Erythroblast (primary cell): ENCODE results near the gene SZT2.

Experiments used
- GATA1 ChIP-seq: IDR thresholded peaks from 2 replicates; pipeline ENCODE4 v1.6.1; 2011; ENCODE audit warnings: low read depth, mild to moderate bottlenecking, control low read depth, low read length, moderate library complexity
- POLR2A ChIP-seq: IDR thresholded peaks from 2 replicates; pipeline ENCODE4 v1.6.1; 2011; ENCODE audit warnings: mild to moderate bottlenecking, low read length

DNA sequence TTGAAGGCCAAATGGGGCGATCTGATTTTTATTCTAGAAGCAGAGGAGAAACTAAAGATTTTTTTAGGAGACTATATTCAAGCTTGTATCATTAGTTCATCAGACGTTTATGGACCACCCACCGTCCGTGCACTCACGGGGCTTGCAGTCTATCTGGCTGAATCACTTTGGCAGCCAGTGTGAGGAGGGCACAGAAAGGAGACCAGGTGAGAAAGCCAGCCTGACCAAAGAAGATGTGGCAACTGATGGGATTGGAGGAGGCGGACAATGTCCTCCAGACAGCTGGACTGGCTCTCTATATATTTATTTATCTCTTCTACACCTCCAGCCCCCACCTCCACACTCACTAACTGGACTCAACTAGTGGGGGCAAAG, 21.1 kb upstream of the SZT2 start:
- TF ChIP-seq POLR2A (no peak), GATA1 (no peak)
